NB4 (cell line): ENCODE data around the gene BARHL1.
"Not testable (repeated sequence)": the region's sequence is repeated elsewhere in the genome, so short reads cannot be mapped to it uniquely, and the experiment has no call there.

Source experiments
- DNase-seq: peaks from one replicate; pipeline ENCODE4 v3.0.0; 2010; ENCODE audit warnings: low read depth
- H3K4me3 ChIP-seq: one replicate; pipeline ENCODE4 v1.5.1; 2011; ENCODE audit warnings: mild to moderate bottlenecking, low read depth, low read length, moderate library complexity
- MYC ChIP-seq: IDR thresholded peaks from 2 replicates; pipeline ENCODE4 v1.6.1; 2011; ENCODE audit warnings: low read depth, low read length
- POLR2A ChIP-seq: IDR thresholded peaks from 2 replicates; pipeline ENCODE4 v1.6.1; 2011; ENCODE audit warnings: mild to moderate bottlenecking; ENCODE audit not compliant: insufficient read length; ENCODE audit errors: extremely low read depth
- TF ChIP-seq, protein P1 (sequence below): IDR thresholded peaks from one replicate; pipeline ENCODE4 v1.5.1; 2012; ENCODE audit warnings: low read depth, low read length
- TF ChIP-seq, protein P2 (sequence below): IDR thresholded peaks from 2 replicates; pipeline ENCODE4 v1.6.1; 2011; ENCODE audit warnings: low read depth, low read length

The BARHL1 gene

GRCh38 chr9:132557159-132557558, 25.2 kb upstream of the BARHL1 start:
- TF ChIP-seq, protein P1, sequence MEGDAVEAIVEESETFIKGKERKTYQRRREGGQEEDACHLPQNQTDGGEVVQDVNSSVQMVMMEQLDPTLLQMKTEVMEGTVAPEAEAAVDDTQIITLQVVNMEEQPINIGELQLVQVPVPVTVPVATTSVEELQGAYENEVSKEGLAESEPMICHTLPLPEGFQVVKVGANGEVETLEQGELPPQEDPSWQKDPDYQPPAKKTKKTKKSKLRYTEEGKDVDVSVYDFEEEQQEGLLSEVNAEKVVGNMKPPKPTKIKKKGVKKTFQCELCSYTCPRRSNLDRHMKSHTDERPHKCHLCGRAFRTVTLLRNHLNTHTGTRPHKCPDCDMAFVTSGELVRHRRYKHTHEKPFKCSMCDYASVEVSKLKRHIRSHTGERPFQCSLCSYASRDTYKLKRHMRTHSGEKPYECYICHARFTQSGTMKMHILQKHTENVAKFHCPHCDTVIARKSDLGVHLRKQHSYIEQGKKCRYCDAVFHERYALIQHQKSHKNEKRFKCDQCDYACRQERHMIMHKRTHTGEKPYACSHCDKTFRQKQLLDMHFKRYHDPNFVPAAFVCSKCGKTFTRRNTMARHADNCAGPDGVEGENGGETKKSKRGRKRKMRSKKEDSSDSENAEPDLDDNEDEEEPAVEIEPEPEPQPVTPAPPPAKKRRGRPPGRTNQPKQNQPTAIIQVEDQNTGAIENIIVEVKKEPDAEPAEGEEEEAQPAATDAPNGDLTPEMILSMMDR = no peak
- TF ChIP-seq, protein P2, sequence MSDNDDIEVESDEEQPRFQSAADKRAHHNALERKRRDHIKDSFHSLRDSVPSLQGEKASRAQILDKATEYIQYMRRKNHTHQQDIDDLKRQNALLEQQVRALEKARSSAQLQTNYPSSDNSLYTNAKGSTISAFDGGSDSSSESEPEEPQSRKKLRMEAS = no peak
- TF ChIP-seq POLR2A (no peak), MYC (no peak)
- no peak overlapping the region for H3K4me3 ChIP-seq
- no peak for DNase-seq

- no peak for DNase-seq
- no peak overlapping the region for H3K4me3 ChIP-seq
- TF ChIP-seq POLR2A = no peak
- TF ChIP-seq, protein P2 = no peak
- TF ChIP-seq, protein P1 = no peak
- TF ChIP-seq MYC = no peak
Measured at GRCh38 chr9:132559711-132560110, 22.7 kb upstream of the BARHL1 start.

DNA sequence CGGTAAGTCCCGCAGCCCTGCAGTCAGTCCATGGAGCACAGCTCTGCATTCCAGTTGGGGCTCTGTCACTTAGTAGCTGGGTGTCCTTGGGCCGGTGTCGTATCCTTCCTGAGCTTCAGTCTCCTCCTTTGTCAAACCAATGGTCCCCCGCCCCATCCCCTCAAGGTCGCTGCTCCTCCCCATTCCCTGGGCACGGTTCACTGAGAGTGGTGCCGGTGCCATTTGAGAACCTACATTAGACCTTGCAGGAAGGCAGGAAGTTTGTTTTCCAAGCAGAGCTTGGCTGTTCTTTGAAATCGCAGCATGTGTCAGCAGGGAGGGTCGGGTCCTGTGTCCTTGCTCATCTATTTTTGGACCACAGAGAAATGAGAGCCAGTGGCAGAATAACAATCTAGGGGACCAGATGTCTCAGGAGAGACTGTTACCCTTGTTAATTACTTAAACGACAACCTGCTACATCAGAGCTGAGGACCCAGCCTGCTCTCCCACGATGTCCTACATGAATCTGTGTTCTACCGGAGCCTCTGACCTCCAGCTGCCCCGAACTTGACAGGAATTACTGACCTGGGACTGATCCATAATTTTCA, 21.7 kb upstream of the BARHL1 start:
- no peak for DNase-seq
- no peak overlapping the region for H3K4me3 ChIP-seq
- TF ChIP-seq POLR2A (no peak), MYC (no peak)
- TF ChIP-seq, protein P2 = no peak
- TF ChIP-seq, protein P1 = no peak

DNA sequence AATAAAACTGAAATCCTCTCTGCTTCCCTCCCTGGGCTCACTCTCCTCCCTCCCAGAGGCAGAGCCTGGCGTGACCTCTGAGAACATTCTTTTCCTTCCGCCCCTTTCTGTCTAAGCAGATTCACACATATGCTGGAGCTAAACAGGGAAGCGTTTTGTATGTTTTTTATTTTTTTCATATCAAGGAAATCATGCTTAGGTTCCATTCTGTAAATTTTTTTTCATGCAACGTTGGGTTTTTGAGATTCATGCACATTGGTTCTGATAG, 20.2 kb upstream of the BARHL1 start:
- H3K4me3 ChIP-seq = no peak overlapping the region
- TF ChIP-seq MYC = no peak
- TF ChIP-seq, protein P1 = no peak
- TF ChIP-seq, protein P2 = no peak
- TF ChIP-seq POLR2A = no peak
- no peak for DNase-seq

DNA sequence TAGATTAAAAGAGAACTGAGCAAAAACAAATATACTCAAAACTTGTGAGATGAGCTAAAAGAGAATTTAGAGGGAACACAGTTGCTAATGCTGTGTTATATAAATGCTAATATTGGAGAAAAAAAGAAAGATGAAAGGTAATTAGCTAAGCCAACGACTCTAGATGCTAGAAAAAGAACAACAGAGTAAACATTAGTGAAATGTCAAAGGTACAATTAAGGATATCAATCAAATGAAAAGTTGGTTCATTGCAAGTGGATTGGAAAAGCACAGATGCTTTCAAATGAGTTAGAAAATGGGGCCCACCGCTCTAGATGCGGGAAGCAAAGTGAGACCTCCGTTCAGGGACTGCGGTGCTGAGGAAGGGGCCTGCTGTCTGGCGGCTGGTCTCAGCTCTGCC, 17.9 kb upstream of the BARHL1 start:
- DNase-seq = no peak
- TF ChIP-seq, protein P2 = no peak
- no peak for TF ChIP-seq POLR2A
- TF ChIP-seq, protein P1 = no peak
- TF ChIP-seq MYC = no peak
- no peak overlapping the region for H3K4me3 ChIP-seq

DNA sequence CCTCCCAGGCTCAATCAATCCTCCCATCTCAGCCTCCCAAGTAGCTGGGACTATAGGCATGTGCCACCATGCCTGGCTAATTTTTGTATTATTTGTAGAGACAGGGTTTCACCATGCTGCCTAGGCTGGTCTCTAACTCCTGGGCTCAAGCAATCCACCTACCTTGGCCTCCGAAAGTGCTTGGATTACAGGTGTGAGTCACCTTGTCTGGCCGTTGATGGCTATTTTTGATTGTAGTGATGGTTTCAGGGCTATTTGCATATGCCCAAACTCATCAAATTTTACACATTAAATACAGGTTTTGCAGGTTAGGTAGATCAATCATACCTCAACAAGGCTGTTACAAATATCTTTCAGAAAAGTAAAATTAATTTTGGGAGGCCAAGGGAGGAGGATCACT, 13.6 kb upstream of the BARHL1 start:
- not testable (repeated sequence) for DNase-seq, H3K4me3 ChIP-seq
